DOHH2 (cell line): ENCODE results near the gene MEX3D.

ENCODE experiments used
- H3F3A ChIP-seq: fragments of 200-600 bp; sonication (generic), shearing (Covaris generic); 2 replicates; pipeline ENCODE4 v1.6.0; 2016; ENCODE audit warnings: antibody characterized with exemption, mild to moderate bottlenecking; ENCODE audit not compliant: control insufficient read depth, insufficient read depth
- H3K27ac ChIP-seq: fragments of 200-600 bp; sonication (generic); 2 replicates; pipeline ENCODE4 v1.5.1; 2014; ENCODE audit warnings: low read depth, mild to moderate bottlenecking, low read length, moderate library complexity
- H3K27me3 ChIP-seq: fragments of 200-600 bp; sonication (generic); 2 replicates; pipeline ENCODE4 v1.6.1; 2014; ENCODE audit warnings: mild to moderate bottlenecking, low read length, mixed read lengths; ENCODE audit not compliant: control insufficient read depth
- H3K36me3 ChIP-seq: fragments of 200-600 bp; sonication (generic); 2 replicates; pipeline ENCODE4 v1.6.1; 2014; ENCODE audit warnings: mild to moderate bottlenecking, low read length, moderate library complexity, mixed read lengths; ENCODE audit not compliant: control insufficient read depth
- H3K4me1 ChIP-seq: fragments of 200-600 bp; sonication (generic); 2 replicates; pipeline ENCODE4 v1.6.1; 2014; ENCODE audit warnings: mild to moderate bottlenecking, low read length, mixed read lengths; ENCODE audit not compliant: control insufficient read depth
- H3K4me2 ChIP-seq: fragments of 200-600 bp; sonication (generic); 2 replicates; pipeline ENCODE4 v1.6.0; 2014; ENCODE audit warnings: mild to moderate bottlenecking, low read length, moderate library complexity
- H3K4me3 ChIP-seq: fragments of 200-600 bp; sonication (generic); 2 replicates; pipeline ENCODE4 v1.5.1; 2014; ENCODE audit warnings: mild to moderate bottlenecking, low read length, mixed read lengths
- H3K79me2 ChIP-seq: fragments of 200-600 bp; sonication (generic); 2 replicates; pipeline ENCODE4 v1.6.1; 2014; ENCODE audit warnings: mild to moderate bottlenecking, low read length, mixed read lengths; ENCODE audit not compliant: control insufficient read depth
- H3K9me2 ChIP-seq: fragments of 200-600 bp; sonication (generic); replicated peaks from 2 replicates; pipeline ENCODE4 v1.6.1; 2014; ENCODE audit warnings: mild to moderate bottlenecking, low read length, mixed read lengths; ENCODE audit not compliant: control insufficient read depth
- H3K9me3 ChIP-seq: fragments of 200-600 bp; sonication (generic); 2 replicates; pipeline ENCODE4 v1.6.1; 2014; ENCODE audit warnings: antibody characterized with exemption, low read length, mixed read lengths; ENCODE audit not compliant: control insufficient read depth, insufficient read depth
- H4K20me1 ChIP-seq: fragments of 200-600 bp; sonication (generic); 2 replicates; pipeline ENCODE4 v1.6.0; 2014; ENCODE audit warnings: low read depth, mild to moderate bottlenecking, antibody characterized with exemption, low read length, moderate library complexity; ENCODE audit not compliant: control insufficient read depth, insufficient read depth
- CTCF ChIP-seq: fragments of 200-600 bp; sonication (generic); IDR thresholded peaks from one replicate; pipeline ENCODE4 v1.5.1; 2014; ENCODE audit warnings: antibody characterized with exemption, mild to moderate bottlenecking, low read depth, low read length; ENCODE audit not compliant: poor library complexity, severe bottlenecking
- EZH2phosphoT487 ChIP-seq: fragments of 200-600 bp; sonication (generic); IDR thresholded peaks from 2 replicates; pipeline ENCODE4 v1.6.1; 2017; ENCODE audit warnings: borderline replicate concordance, mild to moderate bottlenecking, antibody characterized with exemption, low read length, moderate library complexity, mixed read lengths

Gene MEX3D

GRCh38 chr19:1534972-1535371 lies 33.2 kb downstream of the MEX3D start:
- H3K9me2 ChIP-seq: no peaks in the 10 kb centered on the region

GRCh38 chr19:1533510-1534150 lies 34.5 kb downstream of the MEX3D start:
- Histone ChIP-seq H3K4me1 (no peaks in the 10 kb centered on the region), H3K79me2 (no peaks in the 10 kb centered on the region), H4K20me1 (no peaks in the 10 kb centered on the region), H3K36me3 (no peaks in the 10 kb centered on the region), H3F3A (no peaks in the 10 kb centered on the region), H3K4me3 (no peak overlapping the region), H3K4me2 (no peak overlapping the region), H3K27me3 (no peaks in the 10 kb centered on the region), H3K9me3 (no peaks in the 10 kb centered on the region), H3K9me2 (no peaks in the 10 kb centered on the region), H3K27ac (no peak overlapping the region)
- TF ChIP-seq CTCF (no peak), EZH2phosphoT487 (no peak)

More at GRCh38 chr19:1534972-1535371, 33.2 kb downstream of the MEX3D start:
- Histone ChIP-seq H3K36me3 (no peaks in the 10 kb centered on the region), H3F3A (no peaks in the 10 kb centered on the region), H4K20me1 (no peaks in the 10 kb centered on the region), H3K4me2 (no peak overlapping the region), H3K79me2 (no peaks in the 10 kb centered on the region), H3K4me3 (no peak overlapping the region), H3K9me3 (no peaks in the 10 kb centered on the region), H3K27ac (no peak overlapping the region), H3K27me3 (no peaks in the 10 kb centered on the region), H3K4me1 (no peaks in the 10 kb centered on the region)
- TF ChIP-seq CTCF (no peak), EZH2phosphoT487 (no peak)

- Histone ChIP-seq H3K36me3 (no peaks in the 10 kb centered on the region), H3K27ac (no peak overlapping the region), H3F3A (no peaks in the 10 kb centered on the region), H3K9me3 (no peaks in the 10 kb centered on the region), H3K4me3 (no peak overlapping the region), H3K79me2 (no peaks in the 10 kb centered on the region), H3K4me2 (no peak overlapping the region), H3K4me1 (no peaks in the 10 kb centered on the region), H4K20me1 (no peaks in the 10 kb centered on the region), H3K27me3 (no peaks in the 10 kb centered on the region), H3K9me2 (no peaks in the 10 kb centered on the region)
- TF ChIP-seq EZH2phosphoT487 (no peak), CTCF (no peak)
Observed at GRCh38 chr19:1532003-1532402, 36.1 kb downstream of the MEX3D start.
